GM23338 (cell line): ENCODE results near the gene TMEM92. TPM values are rescaled to one million over a fixed set of nuclear protein-coding genes. Genes with fewer than 3 reads are reported as not detected.

ENCODE experiments used
- ATAC-seq: fragments of 200-7000 bp; cut with Tn5 transposase; 3 replicates; pipeline ENCODE4 v1.9.1; 2020
- DNase-seq: peaks from one replicate; pipeline ENCODE4 v3.0.0-alpha.2; 2015; ENCODE audit warnings: low spot score
- H2AFZ ChIP-seq: fragments of 200-600 bp; sonication (generic); 2 replicates; pipeline ENCODE4 v1.8.0; 2016; ENCODE audit warnings: antibody characterized with exemption, mild to moderate bottlenecking, moderate library complexity
- H3F3A ChIP-seq: fragments of 200-600 bp; sonication (generic); replicated peaks from 2 replicates; pipeline ENCODE4 v1.8.0; 2017; ENCODE audit warnings: antibody characterized with exemption, mixed run types, low read depth
- H3K27ac ChIP-seq: fragments of 200-600 bp; sonication (generic); 2 replicates; pipeline ENCODE4 v1.6.1; 2016; ENCODE audit warnings: low read depth
- H3K27me3 ChIP-seq: fragments of 200-600 bp; sonication (generic); 2 replicates; pipeline ENCODE4 v1.8.0; 2016; ENCODE audit warnings: mild to moderate bottlenecking, mixed run types, moderate library complexity; ENCODE audit not compliant: insufficient read depth
- H3K36me3 ChIP-seq: fragments of 200-600 bp; sonication (generic); 2 replicates; pipeline ENCODE4 v1.8.0; 2016; ENCODE audit warnings: mild to moderate bottlenecking; ENCODE audit not compliant: insufficient read depth
- H3K4me1 ChIP-seq: fragments of 200-600 bp; sonication (generic); 2 replicates; pipeline ENCODE4 v1.8.0; 2016; ENCODE audit warnings: mild to moderate bottlenecking, moderate library complexity; ENCODE audit not compliant: insufficient read depth
- H3K4me2 ChIP-seq: fragments of 200-600 bp; sonication (generic); 2 replicates; pipeline ENCODE4 v1.7.1; 2017; ENCODE audit warnings: mixed run types
- H3K4me3 ChIP-seq: fragments of 200-600 bp; sonication (generic); 2 replicates; pipeline ENCODE4 v1.6.1; 2016; ENCODE audit warnings: mixed run types
- H3K79me2 ChIP-seq: fragments of 200-600 bp; sonication (generic); replicated peaks from 2 replicates; pipeline ENCODE4 v1.8.0; 2017; ENCODE audit warnings: mild to moderate bottlenecking; ENCODE audit not compliant: insufficient read depth
- H3K9me2 ChIP-seq: fragments of 200-600 bp; sonication (generic); 2 replicates; pipeline ENCODE4 v1.8.0; 2017; ENCODE audit not compliant: insufficient read depth
- H4K20me1 ChIP-seq: fragments of 200-600 bp; sonication (generic); replicated peaks from 2 replicates; pipeline ENCODE4 v1.8.0; 2017; ENCODE audit warnings: mild to moderate bottlenecking; ENCODE audit not compliant: insufficient read depth
- H3K27ac Mint-ChIP-seq: 2 replicates; pipeline ENCODE4 v1.8.0; 2020; ENCODE audit warnings: inconsistent platforms, mild to moderate bottlenecking, moderate library complexity, mixed read lengths
- H3K27me3 Mint-ChIP-seq: 3 replicates; pipeline ENCODE4 v1.8.0; 2022; ENCODE audit warnings: low read depth, mild to moderate bottlenecking, moderate library complexity, mixed read lengths, inconsistent platforms; ENCODE audit not compliant: insufficient read depth, poor library complexity
- H3K36me3 Mint-ChIP-seq: 3 replicates; pipeline ENCODE4 v1.8.0; 2021; ENCODE audit warnings: low read depth, mild to moderate bottlenecking, inconsistent platforms, moderate library complexity, mixed read lengths
- H3K4me1 Mint-ChIP-seq: 3 replicates; pipeline ENCODE4 v1.8.0; 2020; ENCODE audit warnings: mild to moderate bottlenecking, inconsistent platforms, mixed read lengths
- H3K4me3 Mint-ChIP-seq: 3 replicates; pipeline ENCODE4 v1.8.0; 2021; ENCODE audit warnings: moderate library complexity, mild to moderate bottlenecking, inconsistent platforms, mixed read lengths
- H3K9me3 Mint-ChIP-seq: 3 replicates; pipeline ENCODE4 v1.8.0; 2020; ENCODE audit warnings: moderate library complexity, mild to moderate bottlenecking, inconsistent platforms, mixed read lengths
- CREB1 ChIP-seq: fragments of 250-450 bp; sonication (Bioruptor Pico); IDR thresholded peaks from 2 replicates; pipeline ENCODE4 v1.5.0; 2020; ENCODE audit warnings: low read depth, mild to moderate bottlenecking, moderate library complexity
- CTCF ChIP-seq, 2 experiments: fragments of 200-600 bp in 1 of 2; sonication (generic) in 1 of 2; conservative IDR thresholded peaks; 2 replicates each; pipeline versions ENCODE4 v1.5.1 to v1.6.1; 2016 to 2017; ENCODE audit warnings: antibody characterized with exemption in 2 of 2, low read depth in 2 of 2, mild to moderate bottlenecking in 2 of 2, moderate library complexity in 1 of 2
- ETS1 ChIP-seq: IDR thresholded peaks from 2 replicates; pipeline ENCODE4 v1.6.1; 2016; ENCODE audit warnings: antibody characterized with exemption
- EZH2 ChIP-seq: fragments of 200-600 bp; sonication (generic); IDR thresholded peaks from one replicate; pipeline ENCODE4 v1.8.0; 2017; ENCODE audit warnings: antibody characterized with exemption, mild to moderate bottlenecking, low read depth; ENCODE audit not compliant: unreplicated experiment
- EZH2phosphoT487 ChIP-seq: fragments of 200-600 bp; sonication (generic); IDR thresholded peaks from one replicate; pipeline ENCODE4 v1.8.1; 2018; ENCODE audit warnings: antibody characterized with exemption; ENCODE audit not compliant: unreplicated experiment
- JUNB ChIP-seq: IDR thresholded peaks from one replicate; pipeline ENCODE4 v1.6.1; 2016; ENCODE audit warnings: antibody characterized with exemption; ENCODE audit not compliant: unreplicated experiment
- NANOG ChIP-seq: IDR thresholded peaks from 2 replicates; pipeline ENCODE4 v1.6.1; 2016; ENCODE audit warnings: antibody characterized with exemption, borderline replicate concordance
- POLR2AphosphoS5 ChIP-seq: IDR thresholded peaks from 2 replicates; pipeline ENCODE4 v1.6.1; 2016; ENCODE audit warnings: antibody characterized with exemption, low read depth
- REST ChIP-seq: IDR thresholded peaks from one replicate; pipeline ENCODE4 v1.6.1; 2018; ENCODE audit warnings: antibody characterized with exemption; ENCODE audit not compliant: unreplicated experiment
- STAT1 ChIP-seq: IDR thresholded peaks from one replicate; pipeline ENCODE4 v1.6.1; 2016; ENCODE audit warnings: antibody characterized with exemption; ENCODE audit not compliant: unreplicated experiment
- ZNF114 ChIP-seq: fragments of 250-450 bp; sonication (Bioruptor Pico); IDR thresholded peaks from 2 replicates; pipeline ENCODE4 v1.5.0; 2020; ENCODE audit warnings: mild to moderate bottlenecking, moderate library complexity
- ZNF331 ChIP-seq: fragments of 250-450 bp; sonication (Bioruptor Pico); IDR thresholded peaks from 2 replicates; pipeline ENCODE4 v1.5.0; 2020; ENCODE audit warnings: low read depth, mild to moderate bottlenecking, moderate library complexity
- polyA plus RNA-seq: library from polyadenylated mRNA; unstranded; fragments of >200 nt; fragmentation: Nextera tagmentation; extraction: Ambion mirVana; gene quantifications from 2 replicates; pipeline ENCODE4 v1.2.1, GENCODE V29; 2016
- total RNA-seq: library from RNA; depleted of rRNA; stranded (reverse); fragments of >200 nt; shearing (Covaris generic); gene quantifications from 2 replicates; pipeline ENCODE4 v1.2.3, GENCODE V29; 2014
- TF ChIP-seq, protein P1 (sequence below): fragments of 250-450 bp; sonication (Bioruptor Pico); IDR thresholded peaks from 2 replicates; pipeline ENCODE4 v1.5.0; 2020; ENCODE audit warnings: mild to moderate bottlenecking, moderate library complexity

Gene TMEM92
- total and polyA plus RNA-seq, 2 experiments from 2014 or later, result 9.7 to 18.4 TPM

DNA sequence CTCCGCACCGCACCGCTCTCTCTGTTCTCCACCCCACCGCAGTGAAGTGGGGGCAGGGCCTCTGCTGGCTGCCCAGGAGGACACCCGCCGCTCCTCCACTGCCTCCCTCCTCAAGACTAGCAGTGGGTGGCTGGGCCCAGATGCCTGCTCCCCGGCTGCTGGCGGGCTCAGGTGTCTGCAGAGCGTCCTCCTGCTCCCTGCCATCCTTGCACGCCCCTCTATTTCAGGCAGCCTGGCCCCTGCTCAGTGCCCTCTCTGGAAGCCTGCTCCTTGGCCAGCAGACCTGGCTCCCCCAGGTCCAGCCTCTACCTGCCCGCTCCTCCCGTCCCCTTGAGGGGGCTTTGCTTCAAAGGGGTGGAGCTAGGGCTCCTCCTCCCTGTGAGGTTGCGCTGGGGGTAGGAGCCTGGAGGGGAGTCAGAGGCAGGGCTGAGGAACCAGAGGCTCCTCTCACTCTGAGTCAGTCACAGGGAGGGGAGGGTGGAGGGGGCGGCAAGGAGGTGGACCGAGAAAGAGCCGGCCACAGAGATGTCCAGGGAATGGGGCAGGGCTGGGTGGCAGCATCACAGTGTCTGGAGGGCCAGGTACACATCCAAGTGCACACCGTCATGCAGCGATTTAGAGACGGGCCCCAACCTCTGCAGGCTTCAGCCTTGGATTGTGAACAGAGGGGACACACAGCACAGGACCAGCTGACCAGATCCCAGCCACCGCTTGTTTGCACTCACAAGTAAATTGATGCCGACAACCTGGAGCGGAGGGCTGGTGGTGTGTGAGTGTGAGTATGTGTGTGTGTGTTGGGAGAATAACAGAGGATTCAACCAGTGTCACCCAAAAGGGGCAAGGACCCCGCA, 9.8 kb upstream of the TMEM92 start:
- Histone ChIP-seq H3K79me2 (no peaks in the 10 kb centered on the region), H4K20me1 (no peaks in the 10 kb centered on the region), H3K4me3 (peak overlapping the region; percentile 55), H3K27me3 (no peaks in the 10 kb centered on the region), H3K36me3 (no peaks in the 10 kb centered on the region), H3K4me1 (peaks cover 17% of the 10 kb centered on the region; the same call in 1 of the 2 replicates), H3K27ac (no peak overlapping the region), H3K4me2 (peak overlapping the region; percentile 82), H2AFZ (peak overlapping the region; percentile 92; the same call in 1 of the 2 replicates), H3K9me2 (no peaks in the 10 kb centered on the region), H3F3A (no peaks in the 10 kb centered on the region)
- Mint-ChIP-seq H3K9me3 (no peaks in the 10 kb centered on the region; the same call in 2 of the 3 replicates), H3K36me3 (no peaks in the 10 kb centered on the region), H3K4me1 (peaks cover 42% of the 10 kb centered on the region), H3K4me3 (peak overlapping the region; percentile 59), H3K27me3 (peaks cover 17% of the 10 kb centered on the region), H3K27ac (no peak overlapping the region)
- ATAC-seq (peak; percentile 76), DNase-seq (peak; percentile 43)
- TF ChIP-seq NANOG (no peak), CREB1 (no peak), ETS1 (no peak), JUNB (no peak), POLR2AphosphoS5 (no peak), EZH2phosphoT487 (no peak), REST (no peak), ZNF331 (CRISPR knock-in tag) (no peak), EZH2 (no peak), CTCF (conservative IDR thresholded peaks at IDR 0.05; ENCODE audit: low read depth in 2 of 2) (no peak), STAT1 (no peak), ZNF114 (CRISPR knock-in tag) (no peak)
- TF ChIP-seq, protein P1, sequence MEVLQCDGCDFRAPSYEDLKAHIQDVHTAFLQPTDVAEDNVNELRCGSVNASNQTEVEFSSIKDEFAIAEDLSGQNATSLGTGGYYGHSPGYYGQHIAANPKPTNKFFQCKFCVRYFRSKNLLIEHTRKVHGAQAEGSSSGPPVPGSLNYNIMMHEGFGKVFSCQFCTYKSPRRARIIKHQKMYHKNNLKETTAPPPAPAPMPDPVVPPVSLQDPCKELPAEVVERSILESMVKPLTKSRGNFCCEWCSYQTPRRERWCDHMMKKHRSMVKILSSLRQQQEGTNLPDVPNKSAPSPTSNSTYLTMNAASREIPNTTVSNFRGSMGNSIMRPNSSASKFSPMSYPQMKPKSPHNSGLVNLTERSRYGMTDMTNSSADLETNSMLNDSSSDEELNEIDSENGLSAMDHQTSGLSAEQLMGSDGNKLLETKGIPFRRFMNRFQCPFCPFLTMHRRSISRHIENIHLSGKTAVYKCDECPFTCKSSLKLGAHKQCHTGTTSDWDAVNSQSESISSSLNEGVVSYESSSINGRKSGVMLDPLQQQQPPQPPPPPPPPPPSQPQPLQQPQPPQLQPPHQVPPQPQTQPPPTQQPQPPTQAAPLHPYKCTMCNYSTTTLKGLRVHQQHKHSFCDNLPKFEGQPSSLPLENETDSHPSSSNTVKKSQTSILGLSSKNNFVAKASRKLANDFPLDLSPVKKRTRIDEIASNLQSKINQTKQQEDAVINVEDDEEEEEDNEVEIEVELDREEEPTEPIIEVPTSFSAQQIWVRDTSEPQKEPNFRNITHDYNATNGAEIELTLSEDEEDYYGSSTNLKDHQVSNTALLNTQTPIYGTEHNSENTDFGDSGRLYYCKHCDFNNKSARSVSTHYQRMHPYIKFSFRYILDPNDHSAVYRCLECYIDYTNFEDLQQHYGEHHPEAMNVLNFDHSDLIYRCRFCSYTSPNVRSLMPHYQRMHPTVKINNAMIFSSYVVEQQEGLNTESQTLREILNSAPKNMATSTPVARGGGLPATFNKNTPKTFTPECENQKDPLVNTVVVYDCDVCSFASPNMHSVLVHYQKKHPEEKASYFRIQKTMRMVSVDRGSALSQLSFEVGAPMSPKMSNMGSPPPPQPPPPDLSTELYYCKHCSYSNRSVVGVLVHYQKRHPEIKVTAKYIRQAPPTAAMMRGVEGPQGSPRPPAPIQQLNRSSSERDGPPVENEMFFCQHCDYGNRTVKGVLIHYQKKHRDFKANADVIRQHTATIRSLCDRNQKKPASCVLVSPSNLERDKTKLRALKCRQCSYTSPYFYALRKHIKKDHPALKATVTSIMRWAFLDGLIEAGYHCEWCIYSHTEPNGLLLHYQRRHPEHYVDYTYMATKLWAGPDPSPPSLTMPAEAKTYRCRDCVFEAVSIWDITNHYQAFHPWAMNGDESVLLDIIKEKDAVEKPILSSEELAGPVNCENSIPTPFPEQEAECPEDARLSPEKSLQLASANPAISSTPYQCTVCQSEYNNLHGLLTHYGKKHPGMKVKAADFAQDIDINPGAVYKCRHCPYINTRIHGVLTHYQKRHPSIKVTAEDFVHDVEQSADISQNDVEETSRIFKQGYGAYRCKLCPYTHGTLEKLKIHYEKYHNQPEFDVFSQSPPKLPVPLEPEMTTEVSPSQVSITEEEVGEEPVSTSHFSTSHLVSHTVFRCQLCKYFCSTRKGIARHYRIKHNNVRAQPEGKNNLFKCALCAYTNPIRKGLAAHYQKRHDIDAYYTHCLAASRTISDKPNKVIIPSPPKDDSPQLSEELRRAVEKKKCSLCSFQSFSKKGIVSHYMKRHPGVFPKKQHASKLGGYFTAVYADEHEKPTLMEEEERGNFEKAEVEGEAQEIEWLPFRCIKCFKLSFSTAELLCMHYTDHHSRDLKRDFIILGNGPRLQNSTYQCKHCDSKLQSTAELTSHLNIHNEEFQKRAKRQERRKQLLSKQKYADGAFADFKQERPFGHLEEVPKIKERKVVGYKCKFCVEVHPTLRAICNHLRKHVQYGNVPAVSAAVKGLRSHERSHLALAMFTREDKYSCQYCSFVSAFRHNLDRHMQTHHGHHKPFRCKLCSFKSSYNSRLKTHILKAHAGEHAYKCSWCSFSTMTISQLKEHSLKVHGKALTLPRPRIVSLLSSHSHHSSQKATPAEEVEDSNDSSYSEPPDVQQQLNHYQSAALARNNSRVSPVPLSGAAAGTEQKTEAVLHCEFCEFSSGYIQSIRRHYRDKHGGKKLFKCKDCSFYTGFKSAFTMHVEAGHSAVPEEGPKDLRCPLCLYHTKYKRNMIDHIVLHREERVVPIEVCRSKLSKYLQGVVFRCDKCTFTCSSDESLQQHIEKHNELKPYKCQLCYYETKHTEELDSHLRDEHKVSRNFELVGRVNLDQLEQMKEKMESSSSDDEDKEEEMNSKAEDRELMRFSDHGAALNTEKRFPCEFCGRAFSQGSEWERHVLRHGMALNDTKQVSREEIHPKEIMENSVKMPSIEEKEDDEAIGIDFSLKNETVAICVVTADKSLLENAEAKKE (CRISPR knock-in tag), result no peak
